SW480 (cell line): ENCODE data around the gene FIGNL1.

Experiments
- DNase-seq: peaks from one replicate; pipeline ENCODE4 v3.0.0-alpha.2; 2016; ENCODE audit warnings: low spot score

Gene FIGNL1, protein sequence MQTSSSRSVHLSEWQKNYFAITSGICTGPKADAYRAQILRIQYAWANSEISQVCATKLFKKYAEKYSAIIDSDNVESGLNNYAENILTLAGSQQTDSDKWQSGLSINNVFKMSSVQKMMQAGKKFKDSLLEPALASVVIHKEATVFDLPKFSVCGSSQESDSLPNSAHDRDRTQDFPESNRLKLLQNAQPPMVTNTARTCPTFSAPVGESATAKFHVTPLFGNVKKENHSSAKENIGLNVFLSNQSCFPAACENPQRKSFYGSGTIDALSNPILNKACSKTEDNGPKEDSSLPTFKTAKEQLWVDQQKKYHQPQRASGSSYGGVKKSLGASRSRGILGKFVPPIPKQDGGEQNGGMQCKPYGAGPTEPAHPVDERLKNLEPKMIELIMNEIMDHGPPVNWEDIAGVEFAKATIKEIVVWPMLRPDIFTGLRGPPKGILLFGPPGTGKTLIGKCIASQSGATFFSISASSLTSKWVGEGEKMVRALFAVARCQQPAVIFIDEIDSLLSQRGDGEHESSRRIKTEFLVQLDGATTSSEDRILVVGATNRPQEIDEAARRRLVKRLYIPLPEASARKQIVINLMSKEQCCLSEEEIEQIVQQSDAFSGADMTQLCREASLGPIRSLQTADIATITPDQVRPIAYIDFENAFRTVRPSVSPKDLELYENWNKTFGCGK

GRCh38 chr7:50449881-50450589 lies at the start of gene FIGNL1:
FIGNL1 (minus strand) TSS chr7:50450350; CDS start chr7:50447287, 3,063 bp downstream.
- peak; percentile 89 for DNase-seq

DNA sequence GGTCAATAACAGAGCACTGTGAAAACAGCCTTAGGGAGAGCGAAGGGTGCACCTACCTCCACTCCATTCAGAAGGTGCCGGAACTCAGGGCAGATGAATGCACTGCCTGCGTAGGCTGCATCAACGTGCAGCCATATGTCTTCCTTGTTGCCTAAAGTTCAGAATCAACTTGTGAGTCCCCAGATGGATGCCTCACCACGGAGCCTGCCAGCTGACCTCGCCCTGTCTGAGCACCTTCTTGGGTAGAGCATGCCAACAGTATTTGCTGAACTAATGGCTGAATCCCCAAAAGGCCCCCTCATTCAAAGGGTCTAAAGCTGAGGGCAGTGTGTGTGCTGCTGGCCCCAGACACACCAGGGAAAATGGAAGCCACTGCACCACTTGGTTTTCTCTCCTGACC lies 48.9 kb upstream of the FIGNL1 start:
- no peak for DNase-seq

DNA sequence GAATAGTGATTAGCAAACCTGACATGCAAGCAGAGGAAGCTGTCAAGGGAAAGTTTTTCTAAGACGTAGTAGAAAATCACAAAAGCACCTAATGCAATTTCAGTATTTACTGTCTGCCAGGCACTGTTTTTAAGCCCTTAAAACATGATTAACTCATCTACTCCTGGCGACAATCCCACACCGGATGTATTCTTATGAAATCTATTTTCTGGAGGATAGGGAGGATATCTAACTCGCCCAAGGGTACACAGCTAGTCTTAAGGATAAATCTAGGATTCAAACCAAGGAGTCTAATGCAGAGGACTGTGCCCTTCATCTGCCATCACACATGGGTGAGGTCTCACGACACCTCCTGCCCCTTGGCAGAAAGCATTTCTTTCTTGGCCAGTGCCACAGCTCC lies 47.8 kb upstream of the FIGNL1 start:
- DNase-seq = no peak

GRCh38 chr7:50497068-50497642 lies 47.0 kb upstream of the FIGNL1 start:
- no peak for DNase-seq

DNA sequence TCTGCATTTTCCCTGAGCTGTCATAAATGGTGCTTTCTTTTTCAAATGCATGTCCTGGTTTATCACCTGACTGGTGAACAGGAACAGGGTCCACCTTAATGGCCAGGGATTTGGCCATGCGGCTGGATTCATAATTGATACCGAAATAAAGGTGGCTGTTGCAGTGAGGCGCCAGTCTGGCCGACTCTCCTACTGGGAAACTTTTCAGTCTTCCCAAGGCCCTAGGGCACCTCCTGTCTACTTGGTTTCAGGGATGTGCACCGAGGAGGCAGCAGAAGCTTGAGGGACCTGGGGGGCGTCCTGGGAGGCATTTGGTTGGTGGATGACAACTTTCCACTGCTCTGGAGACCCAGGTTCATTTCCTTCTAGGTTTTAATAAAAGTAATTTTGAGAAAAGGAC lies 46.4 kb upstream of the FIGNL1 start:
- DNase-seq = no peak

GRCh38 chr7:50495746-50496145 lies 45.6 kb upstream of the FIGNL1 start:
- DNase-seq = no peak

- no peak for DNase-seq
Measured at GRCh38 chr7:50492770-50493519, 42.8 kb upstream of the FIGNL1 start.

GRCh38 chr7:50491943-50492342 lies 41.8 kb upstream of the FIGNL1 start:
- DNase-seq = no peak

DNA sequence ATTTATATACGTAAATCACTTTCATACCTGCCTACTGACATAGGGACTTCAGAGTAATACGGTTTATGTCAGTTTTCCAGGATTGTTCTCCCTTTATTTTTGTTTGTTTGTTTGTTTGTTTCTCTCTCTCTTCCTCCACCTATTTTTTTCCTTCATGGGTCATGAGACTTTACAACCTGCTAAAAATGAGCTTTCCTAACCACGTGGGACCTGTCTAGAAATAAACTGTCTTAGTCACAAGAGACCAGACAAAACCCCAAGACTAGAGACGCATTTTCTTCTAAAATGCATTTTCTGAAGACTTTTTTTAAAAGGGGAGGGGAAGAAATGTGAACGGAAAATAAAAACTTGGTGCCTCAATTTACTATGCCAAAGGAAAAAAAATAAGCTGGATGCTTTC lies 41.1 kb upstream of the FIGNL1 start:
- DNase-seq = no peak

GRCh38 chr7:50488379-50488778 lies 38.2 kb upstream of the FIGNL1 start:
- no peak for DNase-seq

- no peak for DNase-seq
Measured at GRCh38 chr7:50486512-50486911, 36.4 kb upstream of the FIGNL1 start.

GRCh38 chr7:50481867-50482266 lies 31.7 kb upstream of the FIGNL1 start:
- DNase-seq = no peak

- no peak for DNase-seq
Measured at GRCh38 chr7:50480797-50481196, 30.6 kb upstream of the FIGNL1 start.

DNA sequence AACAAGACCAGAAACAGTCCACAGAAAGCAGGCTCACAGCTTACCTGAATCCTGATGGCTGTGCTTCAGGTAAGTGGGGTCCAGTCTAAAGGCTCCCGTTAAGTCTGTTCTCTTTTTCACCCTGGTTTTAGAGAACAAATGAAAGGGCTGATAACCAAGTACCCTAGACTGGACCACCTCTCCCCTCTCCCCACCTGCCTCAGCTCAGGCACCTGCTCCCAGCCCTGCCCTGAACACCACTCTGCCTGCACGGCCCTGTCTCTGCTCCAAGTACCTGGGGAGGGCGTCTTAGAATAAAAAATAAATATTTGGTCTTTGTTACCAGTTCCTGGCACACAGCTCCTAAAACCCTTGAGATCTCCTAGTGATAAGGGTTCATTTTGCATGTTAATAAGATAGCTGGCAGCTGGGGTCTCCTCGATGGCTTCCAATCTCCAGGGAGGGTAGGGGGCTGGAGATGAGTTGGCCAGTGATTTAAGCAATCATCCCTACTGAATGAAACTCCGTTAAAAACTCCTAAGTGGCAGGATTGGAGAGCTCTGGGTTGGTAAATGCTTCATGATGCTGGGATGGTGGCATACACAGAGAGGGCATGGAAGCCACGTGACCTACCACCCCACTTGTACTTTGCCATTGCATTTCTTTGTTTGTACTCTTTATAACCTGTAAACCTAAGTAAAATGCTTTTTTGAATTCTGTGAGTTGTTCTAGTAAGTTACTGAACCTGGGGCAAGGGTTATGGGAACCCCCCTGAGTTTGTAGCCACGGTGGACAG lies 29.8 kb upstream of the FIGNL1 start:
- no peak for DNase-seq

DNA sequence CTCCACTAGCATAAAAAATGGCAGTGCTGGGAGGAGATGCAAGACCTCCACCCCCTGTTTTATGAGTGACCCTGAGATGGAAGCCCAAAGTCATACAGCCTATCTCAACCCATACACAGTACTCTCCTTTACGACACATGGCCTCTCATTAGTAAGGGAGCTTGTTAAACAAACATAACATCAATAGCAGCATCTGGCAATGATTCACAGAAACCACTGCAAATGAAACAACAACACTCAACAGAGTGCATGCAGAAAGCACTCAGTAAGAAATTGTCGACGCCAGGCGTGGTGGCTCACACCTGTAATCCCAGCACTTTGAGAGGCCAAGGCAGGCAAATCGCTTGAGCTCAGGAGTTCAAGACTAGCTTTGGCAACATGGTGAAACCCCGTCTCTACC lies 27.5 kb upstream of the FIGNL1 start:
- DNase-seq = no peak

GRCh38 chr7:50476953-50477625 lies 26.9 kb upstream of the FIGNL1 start:
- no peak for DNase-seq

- no peak for DNase-seq
Measured at GRCh38 chr7:50475340-50475739, 25.2 kb upstream of the FIGNL1 start.

DNA sequence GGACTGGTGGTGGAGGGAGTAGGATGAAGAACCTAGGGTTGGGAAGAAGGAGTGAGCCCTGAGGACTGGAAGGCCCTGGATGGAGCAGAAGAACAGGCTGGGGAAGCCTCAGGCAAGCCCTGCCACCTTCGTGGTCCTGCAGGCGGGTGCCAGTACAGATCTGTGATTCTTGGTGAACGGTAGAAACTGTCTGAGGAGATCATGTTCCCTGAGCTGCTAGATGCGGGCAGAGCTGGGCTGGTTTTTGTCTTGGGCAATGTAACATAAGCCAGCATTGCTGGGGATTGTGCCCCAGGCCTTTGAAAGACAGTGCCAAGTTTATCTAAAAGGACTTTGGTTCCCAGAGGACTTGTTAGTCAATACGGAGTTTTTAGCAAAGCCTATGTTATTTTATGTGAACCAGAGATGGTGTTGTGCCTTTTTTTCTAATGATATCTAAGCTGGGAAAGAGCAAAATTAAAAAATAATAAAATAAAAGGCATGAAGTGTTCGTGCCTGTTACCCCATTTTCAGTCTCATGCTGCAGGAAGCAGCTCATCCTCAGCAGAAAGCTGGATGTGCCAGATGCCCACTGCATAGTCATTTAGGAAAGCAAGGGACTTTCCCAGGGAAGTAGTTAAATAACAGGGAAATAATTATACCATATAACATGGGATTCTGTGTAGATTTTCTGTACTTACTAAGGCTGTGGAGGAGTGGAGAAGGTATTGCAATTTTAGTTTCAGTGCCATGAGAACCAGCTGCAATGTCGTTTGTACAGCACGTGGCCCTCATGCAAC lies 24.4 kb upstream of the FIGNL1 start:
- DNase-seq = no peak

- DNase-seq = no peak
Measured at GRCh38 chr7:50473531-50473930, 23.4 kb upstream of the FIGNL1 start.

- no peak for DNase-seq
Measured at GRCh38 chr7:50472427-50472826, 22.3 kb upstream of the FIGNL1 start.
